Fibroblast of villous mesenchyme (primary cell): ENCODE results near the gene RAP1GAP. TPM values are rescaled to one million over a fixed set of nuclear protein-coding genes. Genes with fewer than 3 reads are reported as not detected.

ENCODE experiments used
- DNase-seq: peaks from one replicate; pipeline ENCODE4 v3.0.0-alpha.2; 2010; ENCODE audit warnings: low read depth
- H3K4me3 ChIP-seq: 2 replicates; pipeline ENCODE4 v1.5.1; 2011; ENCODE audit warnings: low read depth, mild to moderate bottlenecking, low read length
- CTCF ChIP-seq: IDR thresholded peaks from 2 replicates; pipeline ENCODE4 v1.5.1; 2012; ENCODE audit warnings: low read depth, mild to moderate bottlenecking, low read length; ENCODE audit not compliant: insufficient read depth
- total RNA-seq: library from RNA; depleted of rRNA; stranded (reverse); fragments of >200 nt; gene quantifications from 2 replicates; pipeline ENCODE4 v1.2.3, GENCODE V29; 2012

The RAP1GAP gene
- under 0.01 TPM in 1 of 2 replicates, not detected in the other for total RNA-seq

- peak within 1 kb of the TSS; percentile 31 for H3K4me3 ChIP-seq
- no peak for DNase-seq
- TF ChIP-seq CTCF: no peak
Observed at GRCh38 chr1:21669258-21670058, at the start of gene RAP1GAP. Gene RAP1GAP (minus strand): TSS chr1:21669357. CDS start chr1:21620032, 49,325 bp downstream.

GRCh38 chr1:21716169-21716568, 47.0 kb upstream of the RAP1GAP start:
- H3K4me3 ChIP-seq: no peak overlapping the region
- DNase-seq: no peak
- no peak for TF ChIP-seq CTCF

DNA sequence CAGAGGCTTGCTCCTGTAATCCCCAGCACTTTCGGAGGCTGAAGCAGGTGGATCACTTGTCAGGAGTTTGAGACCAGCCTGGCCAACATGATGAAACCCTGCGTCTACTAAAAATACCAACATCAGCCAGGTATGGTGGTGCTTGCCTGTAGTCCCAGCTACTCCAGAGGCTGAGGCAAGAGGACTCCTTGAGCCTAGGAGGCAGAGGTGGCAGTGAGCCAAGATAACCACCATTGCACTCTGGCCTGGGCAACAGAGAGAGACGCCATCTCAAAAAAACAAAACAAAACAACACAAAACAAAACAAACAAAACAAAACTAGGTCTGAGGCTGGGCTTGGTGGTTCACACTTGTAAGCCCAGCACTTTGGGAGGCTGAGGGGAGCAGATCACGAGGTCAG, 38.7 kb upstream of the RAP1GAP start:
- DNase-seq: no peak
- TF ChIP-seq CTCF: no peak

GRCh38 chr1:21707086-21707840, 38.1 kb upstream of the RAP1GAP start:
- DNase-seq: no peak
- TF ChIP-seq CTCF: no peak
- no peak overlapping the region for H3K4me3 ChIP-seq

More for the DNA sequence above, 38.7 kb upstream of the RAP1GAP start:
- no peak overlapping the region for H3K4me3 ChIP-seq

DNA sequence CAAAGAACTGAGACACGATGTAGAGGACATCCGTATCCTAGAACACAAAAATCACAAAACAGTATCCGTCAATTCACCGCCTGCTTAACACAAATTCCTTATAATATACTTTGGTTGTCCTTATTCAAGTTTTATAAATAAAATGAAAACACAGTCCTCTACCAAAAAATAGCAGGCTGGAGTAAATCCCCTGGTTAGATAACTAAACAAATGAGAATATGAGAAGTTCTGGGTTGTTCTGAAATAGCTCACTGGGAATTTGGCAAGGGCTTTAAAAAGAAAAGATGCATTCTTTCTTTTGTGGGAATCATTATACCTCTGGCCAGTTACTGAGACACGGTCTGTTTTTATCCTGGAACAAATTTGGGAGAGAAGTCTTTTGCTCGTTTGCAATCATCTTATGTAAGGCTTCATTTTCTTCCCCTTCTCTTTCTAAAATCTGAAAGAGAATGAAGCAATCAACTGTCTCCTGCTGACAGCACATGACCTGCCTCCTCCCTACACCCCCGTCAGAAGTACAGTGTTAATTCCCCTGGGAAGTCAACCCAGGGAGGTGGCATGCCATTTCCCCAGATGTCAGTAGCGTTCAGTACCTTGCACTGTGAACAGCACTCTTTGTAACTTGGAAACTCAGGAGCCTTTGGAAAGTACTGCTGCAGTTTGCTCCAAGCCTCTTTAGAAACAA, 37.1 kb upstream of the RAP1GAP start:
- TF ChIP-seq CTCF: no peak
- H3K4me3 ChIP-seq: no peak overlapping the region
- DNase-seq: peak; percentile 52

DNA sequence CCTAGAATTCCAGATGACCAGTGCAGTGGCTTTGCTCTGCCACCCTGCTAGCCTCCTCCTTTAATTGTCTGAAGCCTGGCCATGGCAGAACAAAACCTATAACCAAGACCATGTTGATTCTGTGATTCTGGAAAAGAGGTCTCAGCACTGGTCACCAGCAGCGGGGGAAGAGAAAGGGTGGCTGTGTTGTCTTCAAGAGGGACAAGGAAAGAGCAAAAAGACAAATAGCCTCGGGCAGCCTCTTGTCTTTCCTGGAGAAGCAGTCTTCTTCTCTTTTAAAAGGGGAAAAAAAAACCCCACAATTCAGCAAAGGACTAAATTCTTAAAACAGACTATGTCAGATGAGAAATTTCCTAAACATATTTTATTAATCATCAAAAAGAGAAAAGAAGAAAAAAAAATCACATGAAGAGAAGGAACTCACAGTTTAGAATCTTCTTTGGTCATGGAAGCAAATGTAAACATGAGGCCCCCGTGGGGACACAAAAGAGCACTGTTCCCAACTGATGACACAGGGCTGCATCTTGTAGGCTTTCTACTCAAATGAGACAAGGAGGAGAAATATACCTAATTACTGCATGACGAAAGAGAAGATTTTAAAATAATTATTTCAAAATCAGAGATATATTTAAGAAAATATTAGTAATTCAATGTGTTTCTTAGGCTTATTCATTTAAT, 36.3 kb upstream of the RAP1GAP start:
- TF ChIP-seq CTCF: no peak
- no peak overlapping the region for H3K4me3 ChIP-seq
- DNase-seq: no peak
